PC-3 (cell line): ENCODE measurements around the gene LAS1L. TPM values are rescaled to one million over a fixed set of nuclear protein-coding genes. Genes with fewer than 3 reads are reported as not detected.

Source experiments
- ATAC-seq: fragments of 200-7000 bp; cut with Tn5 transposase; 2 replicates; pipeline ENCODE4 v1.9.1; 2020; ENCODE audit warnings: mild to moderate bottlenecking, moderate library complexity
- BruUV-seq: library from RNA; stranded (reverse); fragments of 400-500 nt; replicated peaks from 2 replicates; lab custom pipeline; 2021; lab: Mats Ljungman, UMichigan
- CTCF ChIA-PET: fragments of 300-600 bp; sonication (Branson Sonifier 250); formaldehyde crosslinking; loops from one replicate; lab custom pipeline; 2022; ENCODE audit warnings: antibody characterized with exemption; lab: Charles Lee
- POLR2A ChIA-PET: fragments of 300-600 bp; sonication (Branson Sonifier 250); formaldehyde crosslinking; loops from one replicate; lab custom pipeline; 2022; ENCODE audit warnings: antibody characterized with exemption; ENCODE audit not compliant: unreplicated experiment; lab: Charles Lee
- DNase-seq: peaks from one replicate; pipeline ENCODE4 v3.0.0-alpha.2; 2015
- H2AFZ ChIP-seq: fragments of 300-600 bp; sonication (generic); 2 replicates; pipeline ENCODE4 v1.6.0; 2016; ENCODE audit warnings: antibody characterized with exemption, low read length
- H3F3A ChIP-seq: fragments of 300-600 bp; sonication (generic); one replicate; pipeline ENCODE4 v1.6.0; 2017; ENCODE audit warnings: antibody characterized with exemption, low read length, control low read depth, mild to moderate bottlenecking; ENCODE audit not compliant: unreplicated experiment
- H3K27ac ChIP-seq: fragments of 300-600 bp; sonication (generic); 2 replicates; pipeline ENCODE4 v1.5.1; 2016; ENCODE audit warnings: mild to moderate bottlenecking, low read length
- H3K27me3 ChIP-seq: fragments of 300-600 bp; sonication (generic); 2 replicates; pipeline ENCODE4 v1.6.1; 2016; ENCODE audit warnings: low read length, mixed read lengths
- H3K36me3 ChIP-seq: fragments of 300-600 bp; sonication (generic); 2 replicates; pipeline ENCODE4 v1.6.1; 2016; ENCODE audit warnings: low read depth, mixed run types, low read length, mixed read lengths
- H3K4me1 ChIP-seq: fragments of 300-600 bp; sonication (generic); 2 replicates; pipeline ENCODE4 v1.5.1; 2016; ENCODE audit warnings: low read length; ENCODE audit not compliant: insufficient read depth
- H3K4me2 ChIP-seq: fragments of 300-600 bp; sonication (generic); 2 replicates; pipeline ENCODE4 v1.6.0; 2016; ENCODE audit warnings: low read length
- H3K4me3 ChIP-seq: fragments of 300-600 bp; sonication (generic); 2 replicates; pipeline ENCODE4 v1.5.1; 2016; ENCODE audit warnings: mild to moderate bottlenecking, low read length, mixed read lengths
- H3K79me2 ChIP-seq: fragments of 300-600 bp; sonication (generic); 2 replicates; pipeline ENCODE4 v1.6.1; 2017; ENCODE audit warnings: low read length, mixed read lengths
- H3K9ac ChIP-seq: fragments of 300-600 bp; sonication (generic); 2 replicates; pipeline ENCODE4 v1.6.0; 2016; ENCODE audit warnings: mild to moderate bottlenecking, low read length
- H3K9me2 ChIP-seq: fragments of 300-600 bp; sonication (generic); replicated peaks from 2 replicates; pipeline ENCODE4 v1.6.1; 2016; ENCODE audit warnings: mixed run types, low read length, mixed read lengths
- H3K9me3 ChIP-seq: fragments of 300-600 bp; sonication (generic); 2 replicates; pipeline ENCODE4 v1.6.1; 2016; ENCODE audit warnings: low read length, mixed read lengths
- H4K20me1 ChIP-seq: fragments of 300-600 bp; sonication (generic); 2 replicates; pipeline ENCODE4 v1.6.1; 2016; ENCODE audit warnings: low read length, mixed read lengths
- EZH2 ChIP-seq: fragments of 300-600 bp; sonication (generic); IDR thresholded peaks from one replicate; pipeline ENCODE4 v1.6.1; 2017; ENCODE audit warnings: antibody characterized with exemption, mild to moderate bottlenecking, low read length; ENCODE audit not compliant: unreplicated experiment
- EZH2phosphoT487 ChIP-seq: fragments of 300-600 bp; sonication (generic); IDR thresholded peaks from 2 replicates; pipeline ENCODE4 v1.6.1; 2018; ENCODE audit warnings: mild to moderate bottlenecking, antibody characterized with exemption, low read length, borderline replicate concordance
- intact Hi-C: fragments of 100-400 bp; cut with micrococcal nuclease; formaldehyde crosslinking; loops from 2 replicates; pipeline ENCODE4 v1.9.0; 2023
- total RNA-seq: library from RNA; depleted of rRNA; stranded (reverse); fragments of >200 nt; gene quantifications from 2 replicates; pipeline ENCODE4 v1.2.3, GENCODE V29; 2014; rRNA removed
- TF ChIP-seq, protein P1 (sequence below): fragments of 300-600 bp; sonication (generic); conservative IDR thresholded peaks from 2 replicates; pipeline ENCODE4 v1.5.1; 2017; ENCODE audit warnings: antibody characterized with exemption, low read depth, mild to moderate bottlenecking, low read length

The LAS1L gene
- total RNA-seq, 1 experiment from 2014 or later, result 69.0 TPM

DNA sequence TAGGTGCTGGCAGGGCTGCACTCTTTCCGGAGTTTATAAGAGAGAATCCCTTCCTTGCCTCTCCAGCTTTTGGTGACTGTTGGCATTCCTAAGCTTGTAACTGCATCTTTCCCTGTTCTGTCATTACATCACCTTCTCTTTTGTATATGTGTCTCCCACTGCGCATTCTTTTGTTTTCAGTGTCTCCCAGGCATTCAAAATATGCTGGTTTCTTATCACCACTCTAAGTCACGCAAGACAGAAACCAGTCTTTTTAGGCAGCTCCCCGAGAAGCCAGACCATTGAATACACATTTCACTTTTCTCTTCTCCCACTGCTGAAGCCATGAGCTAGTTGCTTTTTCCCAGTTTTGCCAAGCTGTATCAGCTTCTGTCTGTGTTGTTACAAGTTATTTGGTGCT, 71.0 kb downstream of the LAS1L start:
- ATAC-seq (no peak), DNase-seq (no peak)
- H3K4me1 ChIP-seq, result no peaks in the 10 kb centered on the region
- BruUV-seq, result no TSS peak
- H3K4me2 ChIP-seq, result no peak overlapping the region
- CTCF ChIA-PET, result no interaction called here
- H3K9ac ChIP-seq, result no peak overlapping the region
- no peak overlapping the region for H2AFZ ChIP-seq
- no peaks in the 10 kb centered on the region for H3K27me3 ChIP-seq
- H4K20me1 ChIP-seq, result no peaks in the 10 kb centered on the region
- no peaks in the 10 kb centered on the region for H3F3A ChIP-seq
- no peak overlapping the region for H3K27ac ChIP-seq
- POLR2A ChIA-PET, result no interaction called here
- H3K36me3 ChIP-seq, result no peaks in the 10 kb centered on the region
- H3K9me3 ChIP-seq, result no peaks in the 10 kb centered on the region
- TF ChIP-seq EZH2, result no peak
- TF ChIP-seq, protein P1, sequence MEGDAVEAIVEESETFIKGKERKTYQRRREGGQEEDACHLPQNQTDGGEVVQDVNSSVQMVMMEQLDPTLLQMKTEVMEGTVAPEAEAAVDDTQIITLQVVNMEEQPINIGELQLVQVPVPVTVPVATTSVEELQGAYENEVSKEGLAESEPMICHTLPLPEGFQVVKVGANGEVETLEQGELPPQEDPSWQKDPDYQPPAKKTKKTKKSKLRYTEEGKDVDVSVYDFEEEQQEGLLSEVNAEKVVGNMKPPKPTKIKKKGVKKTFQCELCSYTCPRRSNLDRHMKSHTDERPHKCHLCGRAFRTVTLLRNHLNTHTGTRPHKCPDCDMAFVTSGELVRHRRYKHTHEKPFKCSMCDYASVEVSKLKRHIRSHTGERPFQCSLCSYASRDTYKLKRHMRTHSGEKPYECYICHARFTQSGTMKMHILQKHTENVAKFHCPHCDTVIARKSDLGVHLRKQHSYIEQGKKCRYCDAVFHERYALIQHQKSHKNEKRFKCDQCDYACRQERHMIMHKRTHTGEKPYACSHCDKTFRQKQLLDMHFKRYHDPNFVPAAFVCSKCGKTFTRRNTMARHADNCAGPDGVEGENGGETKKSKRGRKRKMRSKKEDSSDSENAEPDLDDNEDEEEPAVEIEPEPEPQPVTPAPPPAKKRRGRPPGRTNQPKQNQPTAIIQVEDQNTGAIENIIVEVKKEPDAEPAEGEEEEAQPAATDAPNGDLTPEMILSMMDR, result no peak
- no peak for TF ChIP-seq EZH2phosphoT487
- no peaks in the 10 kb centered on the region for H3K79me2 ChIP-seq
- intact Hi-C loops, result no loop called here
- H3K4me3 ChIP-seq, result no peak overlapping the region
- H3K9me2 ChIP-seq, result no peaks in the 10 kb centered on the region

Other genes with a start within 250 kb of the LAS1L start
- 308 and 350 TPM in 2 replicates for gene MSN, start 132.9 kb upstream of the LAS1L start, total RNA-seq